K562 (cell line): ENCODE measurements around the gene LMNTD2. TPM values are rescaled to one million over a fixed set of nuclear protein-coding genes. Genes with fewer than 3 reads are reported as not detected.

ENCODE experiments used
- ATAC-seq: fragments of 200-7000 bp; cut with Tn5 transposase; 3 replicates; pipeline ENCODE4 v1.9.1; 2020; ENCODE audit warnings: moderate library complexity
- BruUV-seq: library from RNA; stranded (reverse); fragments of 400-500 nt; replicated peaks from 2 replicates; lab custom pipeline; 2021; lab: Mats Ljungman, UMichigan
- CTCF ChIA-PET: fragments of 300-600 bp; formaldehyde crosslinking; extraction: SDS; loops from one replicate; lab custom pipeline; 2021; ENCODE audit warnings: low intra/inter-chr PET ratio; lab: Yijun Ruan, JAX
- POLR2A ChIA-PET: fragments of 300-600, 350-650 bp; sonication (Branson Sonifier 250); formaldehyde crosslinking; extraction: SDS; loops from one replicate; lab custom pipeline; 2021; ENCODE audit warnings: antibody characterized with exemption, inconsistent platforms; lab: Yijun Ruan, JAX
- DNase-seq, 4 experiments: peaks; one replicate each; pipeline versions ENCODE4 v3.0.0 to v3.0.0-alpha.2; 2011 to 2018; ENCODE audit warnings: low spot score in 3 of 4, mixed read lengths in 3 of 4; ENCODE audit errors: extremely low read depth in 1 of 4
- FAIRE-seq: peaks from 2 replicates; lab custom pipeline; 2011; peaks lifted over from hg19 to GRCh38; lab: Jason Lieb, UNC
- H2AFZ ChIP-seq: 2 replicates; pipeline ENCODE4 v1.6.0; 2011; ENCODE audit warnings: low read depth, low read length, control low read depth, inconsistent platforms
- H3K27ac ChIP-seq: fragments of 200-600 bp; 3 replicates; pipeline ENCODE4 v1.8.0; 2011; ENCODE audit warnings: low read depth, mild to moderate bottlenecking, control low read depth, inconsistent platforms, low read length, moderate library complexity, mixed read lengths; ENCODE audit errors: extremely low read depth
- H3K27me3 ChIP-seq, 2 experiments: fragments of 300-600 bp in 1 of 2; 2 replicates in 1 of 2; 3 replicates in 1 of 2; pipeline versions ENCODE4 v1.6.0 to v1.8.0; 2011; ENCODE audit warnings: inconsistent platforms in 2 of 2, low read length in 2 of 2, mild to moderate bottlenecking in 1 of 2, mixed read lengths in 1 of 2, moderate library complexity in 1 of 2; ENCODE audit not compliant: control insufficient read depth in 2 of 2, insufficient read depth in 2 of 2
- H3K36me3 ChIP-seq: fragments of 300-600 bp; 3 replicates; pipeline ENCODE4 v1.8.0; 2011; ENCODE audit warnings: mild to moderate bottlenecking, low read length, inconsistent platforms; ENCODE audit not compliant: control insufficient read depth, insufficient read depth
- H3K4me1 ChIP-seq, 2 experiments: fragments of 200-600 bp in 1 of 2; replicated peaks in 1 of 2; 2 replicates in 1 of 2; 3 replicates in 1 of 2; pipeline versions ENCODE4 v1.5.1 to v1.8.0; 2011; ENCODE audit warnings: inconsistent platforms in 2 of 2, low read length in 2 of 2, mild to moderate bottlenecking in 1 of 2, mixed read lengths in 1 of 2, moderate library complexity in 1 of 2; ENCODE audit not compliant: control insufficient read depth in 2 of 2, insufficient read depth in 2 of 2
- H3K4me2 ChIP-seq: 2 replicates; pipeline ENCODE4 v1.6.1; 2011; ENCODE audit warnings: low read length, control low read depth, inconsistent platforms, mixed read lengths; ENCODE audit not compliant: insufficient read depth
- H3K4me3 ChIP-seq: fragments of 200-600 bp; sonication (generic), shearing (Covaris generic); 2 replicates; pipeline ENCODE4 v1.5.1; 2016; ENCODE audit warnings: control low read depth, inconsistent platforms
- H3K79me2 ChIP-seq: fragments of 200-600 bp; 3 replicates; pipeline ENCODE4 v1.8.0; 2011; ENCODE audit warnings: low read length, inconsistent platforms; ENCODE audit not compliant: control insufficient read depth, insufficient read depth
- H3K9ac ChIP-seq, 2 experiments: 2 replicates each; pipeline versions ENCODE4 v1.6.0 to v1.6.1; 2011; ENCODE audit warnings: low read depth in 2 of 2, low read length in 2 of 2, control low read depth in 1 of 2, inconsistent platforms in 1 of 2, mild to moderate bottlenecking in 1 of 2, mixed read lengths in 1 of 2; ENCODE audit not compliant: insufficient read depth in 1 of 2
- H3K9me1 ChIP-seq: one replicate; pipeline ENCODE4 v1.6.0; 2011; ENCODE audit warnings: inconsistent platforms, mild to moderate bottlenecking, low read length, moderate library complexity; ENCODE audit not compliant: control insufficient read depth, insufficient read depth
- H3K9me3 ChIP-seq: replicated peaks from 2 replicates; pipeline ENCODE4 v1.5.1; 2011; ENCODE audit warnings: low read depth, low read length, inconsistent platforms; ENCODE audit not compliant: control insufficient read depth, insufficient read depth
- H4K20me1 ChIP-seq: replicated peaks from 2 replicates; pipeline ENCODE4 v1.6.1; 2011; ENCODE audit warnings: low read length, inconsistent platforms, mixed read lengths; ENCODE audit not compliant: control insufficient read depth, insufficient read depth
- DIDO1 ChIP-seq: fragments of 450-650 bp; IDR thresholded peaks from 2 replicates; pipeline ENCODE4 v1.6.1; 2016; ENCODE audit warnings: low read depth, missing biosample characterization, missing genetic modification characterization
- HCFC1 ChIP-seq: IDR thresholded peaks from 2 replicates; pipeline ENCODE4 v1.6.1; 2012; ENCODE audit warnings: low read depth, low read length, improper control_type of control experiment
- POLR2G ChIP-seq: fragments of 200-400 bp; formaldehyde crosslinking; IDR thresholded peaks from 2 replicates; pipeline ENCODE4 v1.6.1; 2017; ENCODE audit warnings: low read depth, mild to moderate bottlenecking, antibody characterized with exemption, low read length, moderate library complexity
- RBFOX2 ChIP-seq: fragments of 200-400 bp; formaldehyde crosslinking; IDR thresholded peaks from 2 replicates; pipeline ENCODE4 v1.6.1; 2017; ENCODE audit warnings: low read depth, mild to moderate bottlenecking, low read length, moderate library complexity
- WGBS: fragments of 100-300 bp; shearing (Covaris generic); methylation state at CpG from one replicate; pipeline ENCODE4 v1.1.6; 2016; ENCODE audit warnings: low coverage, mixed read lengths; ENCODE audit not compliant: insufficient coverage; ENCODE audit errors: missing lambda C conversion rate; 5-methylcytosine and 5-hydroxymethylcytosine counted together
- in situ Hi-C: fragments of 300-500 bp; cut with MboI; formaldehyde crosslinking; loops from 4 replicates; pipeline ENCODE4 v1.15.0; 2018; ENCODE audit warnings: inconsistent platforms, mixed read lengths
- intact Hi-C: fragments of 100-400 bp; cut with micrococcal nuclease; formaldehyde crosslinking; loops from 2 replicates; pipeline ENCODE4 v1.14.2; 2022
- polyA plus RNA-seq, 8 experiments: library from polyadenylated mRNA; depleted of rRNA in 4 of 8; stranded (reverse) in 5 of 8; unstranded in 3 of 8; fragments of >200 nt; fragmentation: Nextera tagmentation in 2 of 8; fragmentation: Illumina TruSeq in 1 of 8; extraction: Ambion mirVana in 2 of 8; extraction: Trizol in 1 of 8; gene quantifications; 2 replicates each; pipeline versions ENCODE4 v1.2.1 to v1.2.3, GENCODE V29; 2011 to 2014; ENCODE audit warnings: inconsistent platforms in 1 of 8, missing spikeins in 1 of 8
- total RNA-seq, 7 experiments: library from RNA; depleted of rRNA in 6 of 7; stranded (reverse); fragments of >200 nt in 6 of 7; fragmentation: Illumina TruSeq in 2 of 7; extraction: Trizol in 2 of 7; gene quantifications; 2 replicates each; pipeline versions ENCODE4 v1.2.1 to v1.2.3, GENCODE V29; 2011 to 2021; ENCODE audit warnings: low replicate concordance in 1 of 7
- TF ChIP-seq, protein P1 (sequence below), 3 experiments: fragments of 200-800 bp in 1 of 3; fragments of 250-450 bp in 1 of 3; fragments of 450-650 bp in 1 of 3; sonication (Bioruptor Pico) in 1 of 3; sonication (Bioruptor generic) in 1 of 3; formaldehyde crosslinking in 1 of 3; IDR thresholded peaks; 2 replicates each; pipeline versions ENCODE4 v1.6.1 to v1.8.0; 2016 to 2022; ENCODE audit warnings: mild to moderate bottlenecking in 2 of 3, missing genetic modification characterization in 2 of 3, missing compliant biosample characterization in 1 of 3, moderate library complexity in 1 of 3
- TF ChIP-seq, protein P2 (sequence below), 3 experiments: IDR thresholded peaks in 2 of 3; conservative IDR thresholded peaks in 1 of 3; 2 replicates each; pipeline ENCODE4 v1.5.1; 2011 to 2012; ENCODE audit warnings: low read length in 3 of 3, mild to moderate bottlenecking in 3 of 3, control low read depth in 2 of 3, improper control_type of control experiment in 1 of 3, inconsistent platforms in 1 of 3, low read depth in 1 of 3, mixed read lengths in 1 of 3, moderate library complexity in 1 of 3; ENCODE audit not compliant: insufficient read depth in 2 of 3
- TF ChIP-seq, protein P3 (sequence below): IDR thresholded peaks from 3 replicates; pipeline ENCODE4 v1.6.1; 2011; ENCODE audit warnings: borderline replicate concordance, mild to moderate bottlenecking, moderate library complexity; ENCODE audit not compliant: insufficient read length; ENCODE audit errors: extremely low read depth
- TF ChIP-seq, protein P4 (sequence below): IDR thresholded peaks from 2 replicates; pipeline ENCODE4 v1.6.1; 2016; ENCODE audit warnings: missing genetic modification characterization, missing compliant biosample characterization

LMNTD2 gene
- total and polyA plus RNA-seq, 9 of the 15 experiments (the other 6 are each of a cell fraction or from before 2014, with no cell fraction given), result 0.48 to 4.2 (median 1.5) TPM; not detected in 3

DNA sequence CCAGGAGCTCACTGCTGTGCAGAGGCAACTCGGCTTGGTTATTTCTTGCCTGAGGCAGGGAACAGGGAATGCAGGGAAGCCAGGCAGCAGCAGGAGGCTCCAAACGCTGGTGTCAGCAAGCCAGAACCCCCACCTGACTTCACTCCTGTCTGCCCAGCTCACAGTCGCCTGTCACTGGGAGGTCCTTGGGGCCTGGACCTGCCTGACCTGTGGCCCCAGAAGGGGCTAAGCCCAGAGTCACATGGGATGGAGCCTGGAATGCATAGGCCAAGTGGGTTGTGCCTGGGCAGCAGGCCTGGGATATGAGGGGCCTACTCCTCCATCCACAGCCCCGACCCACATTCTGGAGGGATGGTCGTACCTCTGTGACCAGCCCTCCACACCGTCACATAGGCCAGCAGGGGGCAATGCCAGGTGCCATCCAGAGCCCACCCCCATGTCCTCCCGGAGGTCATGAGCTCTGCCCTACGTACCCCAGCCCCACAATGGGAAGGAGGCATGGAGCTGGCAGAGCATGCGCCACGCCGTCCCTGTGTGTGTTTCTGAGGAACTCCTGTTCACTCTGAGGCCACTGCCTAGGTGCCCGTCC lies 5.5 kb upstream of the LMNTD2 start:
- Histone ChIP-seq H3K4me1 (peaks cover 30 to 74% of the 10 kb centered on the region in 2 experiments), H2AFZ (no peak overlapping the region), H3K79me2 (peaks cover 45% of the 10 kb centered on the region), H3K27ac (no peak overlapping the region; the same call in 2 of the 3 replicates), H4K20me1 (0 out of 2 replicates have a peak, but pooled peaks cover 5% of the 10 kb centered on the region), H3K27me3 (no peaks in the 10 kb centered on the region), H3K9me3 (no peaks in the 10 kb centered on the region), H3K9me1 (no peaks in the 10 kb centered on the region), H3K4me3 (no peak overlapping the region), H3K36me3 (peaks cover 33% of the 10 kb centered on the region; the same call in 2 of the 3 replicates), H3K4me2 (peak overlapping the region; percentile 27; the same call in 1 of the 2 replicates), H3K9ac (peak overlapping the region in 1 of 2 experiments; percentile 81; a peak in 2 of 4 replicates)
- 62% methylated on average over 8 of the region's 12 CpGs for WGBS
- ChIA-PET POLR2A (interaction anchor here (0.5 to 1.9 kb wide), 4 partner anchors 9 to 996 kb away, joined by 3 to 6 read pairs (median 5); no protein-coding TSS in a partner anchor), CTCF (no interaction called here)
- DNase-seq (no peak), ATAC-seq (no peak), FAIRE-seq (no peak)
- no TSS peak for BruUV-seq
- intact Hi-C loops (loop anchor here (10.0 kb wide), 1 partner anchor 229 kb away; the partner anchor contains the start of genes CEND1 and SLC25A22), in situ Hi-C loops (no loop called here)
- TF ChIP-seq DIDO1 (tag) (no peak), POLR2G (peak; percentile 47), HCFC1 (no peak), RBFOX2 (peak; percentile 23; the same call in 1 of the 2 replicates)
- TF ChIP-seq, protein P1, sequence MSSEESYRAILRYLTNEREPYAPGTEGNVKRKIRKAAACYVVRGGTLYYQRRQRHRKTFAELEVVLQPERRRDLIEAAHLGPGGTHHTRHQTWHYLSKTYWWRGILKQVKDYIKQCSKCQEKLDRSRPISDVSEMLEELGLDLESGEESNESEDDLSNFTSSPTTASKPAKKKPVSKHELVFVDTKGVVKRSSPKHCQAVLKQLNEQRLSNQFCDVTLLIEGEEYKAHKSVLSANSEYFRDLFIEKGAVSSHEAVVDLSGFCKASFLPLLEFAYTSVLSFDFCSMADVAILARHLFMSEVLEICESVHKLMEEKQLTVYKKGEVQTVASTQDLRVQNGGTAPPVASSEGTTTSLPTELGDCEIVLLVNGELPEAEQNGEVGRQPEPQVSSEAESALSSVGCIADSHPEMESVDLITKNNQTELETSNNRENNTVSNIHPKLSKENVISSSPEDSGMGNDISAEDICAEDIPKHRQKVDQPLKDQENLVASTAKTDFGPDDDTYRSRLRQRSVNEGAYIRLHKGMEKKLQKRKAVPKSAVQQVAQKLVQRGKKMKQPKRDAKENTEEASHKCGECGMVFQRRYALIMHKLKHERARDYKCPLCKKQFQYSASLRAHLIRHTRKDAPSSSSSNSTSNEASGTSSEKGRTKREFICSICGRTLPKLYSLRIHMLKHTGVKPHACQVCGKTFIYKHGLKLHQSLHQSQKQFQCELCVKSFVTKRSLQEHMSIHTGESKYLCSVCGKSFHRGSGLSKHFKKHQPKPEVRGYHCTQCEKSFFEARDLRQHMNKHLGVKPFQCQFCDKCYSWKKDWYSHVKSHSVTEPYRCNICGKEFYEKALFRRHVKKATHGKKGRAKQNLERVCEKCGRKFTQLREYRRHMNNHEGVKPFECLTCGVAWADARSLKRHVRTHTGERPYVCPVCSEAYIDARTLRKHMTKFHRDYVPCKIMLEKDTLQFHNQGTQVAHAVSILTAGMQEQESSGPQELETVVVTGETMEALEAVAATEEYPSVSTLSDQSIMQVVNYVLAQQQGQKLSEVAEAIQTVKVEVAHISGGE (CRISPR knock-in tag; IDR thresholded peaks at IDR 0.05), result no peak
- TF ChIP-seq, protein P2, sequence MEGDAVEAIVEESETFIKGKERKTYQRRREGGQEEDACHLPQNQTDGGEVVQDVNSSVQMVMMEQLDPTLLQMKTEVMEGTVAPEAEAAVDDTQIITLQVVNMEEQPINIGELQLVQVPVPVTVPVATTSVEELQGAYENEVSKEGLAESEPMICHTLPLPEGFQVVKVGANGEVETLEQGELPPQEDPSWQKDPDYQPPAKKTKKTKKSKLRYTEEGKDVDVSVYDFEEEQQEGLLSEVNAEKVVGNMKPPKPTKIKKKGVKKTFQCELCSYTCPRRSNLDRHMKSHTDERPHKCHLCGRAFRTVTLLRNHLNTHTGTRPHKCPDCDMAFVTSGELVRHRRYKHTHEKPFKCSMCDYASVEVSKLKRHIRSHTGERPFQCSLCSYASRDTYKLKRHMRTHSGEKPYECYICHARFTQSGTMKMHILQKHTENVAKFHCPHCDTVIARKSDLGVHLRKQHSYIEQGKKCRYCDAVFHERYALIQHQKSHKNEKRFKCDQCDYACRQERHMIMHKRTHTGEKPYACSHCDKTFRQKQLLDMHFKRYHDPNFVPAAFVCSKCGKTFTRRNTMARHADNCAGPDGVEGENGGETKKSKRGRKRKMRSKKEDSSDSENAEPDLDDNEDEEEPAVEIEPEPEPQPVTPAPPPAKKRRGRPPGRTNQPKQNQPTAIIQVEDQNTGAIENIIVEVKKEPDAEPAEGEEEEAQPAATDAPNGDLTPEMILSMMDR (IDR thresholded peaks at IDR 0.05 in 2 of 3, conservative IDR thresholded peaks at IDR 0.05 in 1 of 3; ENCODE audit: insufficient read depth in 2 of 3, low read depth in 1 of 3, low read length in 3 of 3), result 0 out of 6 replicates have a peak, but pooled peaks of 1 of the 3 experiments have one; percentile 24
- TF ChIP-seq, protein P3, sequence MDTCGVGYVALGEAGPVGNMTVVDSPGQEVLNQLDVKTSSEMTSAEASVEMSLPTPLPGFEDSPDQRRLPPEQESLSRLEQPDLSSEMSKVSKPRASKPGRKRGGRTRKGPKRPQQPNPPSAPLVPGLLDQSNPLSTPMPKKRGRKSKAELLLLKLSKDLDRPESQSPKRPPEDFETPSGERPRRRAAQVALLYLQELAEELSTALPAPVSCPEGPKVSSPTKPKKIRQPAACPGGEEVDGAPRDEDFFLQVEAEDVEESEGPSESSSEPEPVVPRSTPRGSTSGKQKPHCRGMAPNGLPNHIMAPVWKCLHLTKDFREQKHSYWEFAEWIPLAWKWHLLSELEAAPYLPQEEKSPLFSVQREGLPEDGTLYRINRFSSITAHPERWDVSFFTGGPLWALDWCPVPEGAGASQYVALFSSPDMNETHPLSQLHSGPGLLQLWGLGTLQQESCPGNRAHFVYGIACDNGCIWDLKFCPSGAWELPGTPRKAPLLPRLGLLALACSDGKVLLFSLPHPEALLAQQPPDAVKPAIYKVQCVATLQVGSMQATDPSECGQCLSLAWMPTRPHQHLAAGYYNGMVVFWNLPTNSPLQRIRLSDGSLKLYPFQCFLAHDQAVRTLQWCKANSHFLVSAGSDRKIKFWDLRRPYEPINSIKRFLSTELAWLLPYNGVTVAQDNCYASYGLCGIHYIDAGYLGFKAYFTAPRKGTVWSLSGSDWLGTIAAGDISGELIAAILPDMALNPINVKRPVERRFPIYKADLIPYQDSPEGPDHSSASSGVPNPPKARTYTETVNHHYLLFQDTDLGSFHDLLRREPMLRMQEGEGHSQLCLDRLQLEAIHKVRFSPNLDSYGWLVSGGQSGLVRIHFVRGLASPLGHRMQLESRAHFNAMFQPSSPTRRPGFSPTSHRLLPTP, result no peak
- TF ChIP-seq, protein P4, sequence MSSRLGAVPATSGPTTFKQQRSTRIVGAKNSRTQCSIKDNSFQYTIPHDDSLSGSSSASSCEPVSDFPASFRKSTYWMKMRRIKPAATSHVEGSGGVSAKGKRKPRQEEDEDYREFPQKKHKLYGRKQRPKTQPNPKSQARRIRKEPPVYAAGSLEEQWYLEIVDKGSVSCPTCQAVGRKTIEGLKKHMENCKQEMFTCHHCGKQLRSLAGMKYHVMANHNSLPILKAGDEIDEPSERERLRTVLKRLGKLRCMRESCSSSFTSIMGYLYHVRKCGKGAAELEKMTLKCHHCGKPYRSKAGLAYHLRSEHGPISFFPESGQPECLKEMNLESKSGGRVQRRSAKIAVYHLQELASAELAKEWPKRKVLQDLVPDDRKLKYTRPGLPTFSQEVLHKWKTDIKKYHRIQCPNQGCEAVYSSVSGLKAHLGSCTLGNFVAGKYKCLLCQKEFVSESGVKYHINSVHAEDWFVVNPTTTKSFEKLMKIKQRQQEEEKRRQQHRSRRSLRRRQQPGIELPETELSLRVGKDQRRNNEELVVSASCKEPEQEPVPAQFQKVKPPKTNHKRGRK (tag), result no peak
